NCI-H226 (cell line): ENCODE results near the gene KLK15.
"Not testable (repeated sequence)": the region's sequence is repeated elsewhere in the genome, so short reads cannot be mapped to it uniquely, and the experiment has no call there.

Source experiments
- DNase-seq: peaks from one replicate; pipeline ENCODE4 v3.0.0-alpha.2; 2015

KLK15 gene

DNA sequence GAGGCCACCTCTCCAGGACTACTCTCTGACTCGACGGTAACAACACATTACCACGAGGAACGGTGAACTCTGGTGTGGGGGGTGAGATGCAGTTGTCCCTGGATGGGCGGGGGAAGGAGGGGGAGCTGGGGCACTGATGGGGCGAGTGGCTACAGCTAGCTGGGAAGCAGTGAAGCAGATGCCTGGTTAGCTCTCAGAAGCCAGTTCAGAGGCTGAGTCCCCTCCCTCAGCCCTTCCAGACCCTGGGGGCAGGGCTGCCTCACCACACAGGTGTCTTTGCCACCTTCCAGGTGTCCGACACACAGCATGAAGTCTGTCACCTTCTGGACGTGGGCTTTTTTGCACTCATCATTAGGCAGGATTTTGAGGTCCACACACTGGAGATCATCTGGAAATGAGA lies 13.7 kb downstream of the KLK15 start:
- no peak for DNase-seq

DNA sequence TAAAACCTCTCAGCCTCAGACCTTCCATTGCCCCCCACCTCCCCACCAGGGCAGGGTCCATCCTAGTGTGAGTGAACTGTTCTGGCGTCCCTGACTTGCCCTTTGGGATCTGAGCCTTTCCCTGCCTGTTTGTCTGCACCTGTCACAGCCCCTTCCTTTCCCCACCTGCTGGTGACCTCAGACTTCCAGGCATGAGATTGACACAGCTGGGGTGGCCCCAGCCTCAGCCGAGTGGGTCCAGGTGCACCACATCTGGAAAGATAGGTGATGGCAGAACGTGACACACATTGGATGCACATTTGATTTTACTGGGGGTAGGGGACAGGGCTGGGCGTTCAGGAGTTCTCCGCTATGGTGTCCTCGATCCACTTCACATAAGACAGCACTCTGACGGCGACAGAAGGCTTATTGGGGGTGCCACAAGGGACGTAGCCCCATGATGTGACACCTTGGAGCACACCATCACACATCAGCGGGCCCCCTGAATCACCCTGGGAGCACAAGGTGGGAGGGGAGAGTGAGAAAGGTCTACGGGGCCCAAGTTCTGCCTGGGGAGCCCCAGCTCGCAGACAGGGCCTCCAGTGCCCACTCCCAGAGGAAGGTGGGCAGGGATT lies 14.4 kb downstream of the KLK15 start:
- no peak for DNase-seq

DNA sequence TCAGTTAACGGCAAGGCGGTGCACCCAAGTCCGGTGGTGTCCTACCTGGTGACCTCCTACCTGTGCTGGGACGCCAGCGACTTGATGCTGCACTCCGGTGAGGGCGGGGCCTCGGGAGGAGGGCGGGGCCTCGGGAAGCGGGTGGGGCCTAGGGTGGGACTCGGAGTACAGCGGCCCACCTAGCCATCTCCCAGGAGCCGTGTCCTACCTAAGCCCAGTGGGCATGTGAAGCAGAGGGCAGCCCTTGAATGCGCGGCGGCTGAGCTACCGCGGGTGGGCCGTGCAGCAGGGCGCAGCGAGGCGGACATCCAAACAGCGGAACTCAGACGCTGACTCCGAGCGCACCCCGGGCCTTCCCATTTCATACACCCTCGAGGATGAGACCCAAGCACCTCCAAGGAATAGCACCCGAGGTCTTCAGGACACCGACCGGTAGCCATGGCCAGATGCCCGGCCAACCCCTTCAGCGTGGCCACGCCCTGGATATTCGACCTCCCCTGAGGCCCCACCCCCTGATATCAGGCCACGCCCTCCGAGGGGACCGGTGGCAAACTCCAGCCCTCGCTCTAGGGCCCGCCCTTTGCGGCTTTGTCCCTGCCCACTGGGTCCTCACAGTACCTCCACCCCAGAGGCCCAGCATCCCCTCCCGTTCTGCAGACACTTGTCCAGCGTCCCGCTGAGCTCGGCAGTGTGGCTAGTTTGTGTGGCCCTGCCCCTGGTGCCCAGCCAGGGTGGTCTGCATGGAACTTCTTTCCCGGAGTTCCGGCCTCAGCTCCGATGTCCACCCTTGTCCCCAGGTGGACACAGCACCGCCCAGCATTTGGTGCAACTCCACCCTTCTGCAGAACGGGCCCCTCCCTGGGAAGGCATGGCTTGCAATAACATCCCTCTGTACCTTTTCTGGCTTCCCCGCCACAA lies 15.2 kb downstream of the KLK15 start:
- DNase-seq = no peak

DNA sequence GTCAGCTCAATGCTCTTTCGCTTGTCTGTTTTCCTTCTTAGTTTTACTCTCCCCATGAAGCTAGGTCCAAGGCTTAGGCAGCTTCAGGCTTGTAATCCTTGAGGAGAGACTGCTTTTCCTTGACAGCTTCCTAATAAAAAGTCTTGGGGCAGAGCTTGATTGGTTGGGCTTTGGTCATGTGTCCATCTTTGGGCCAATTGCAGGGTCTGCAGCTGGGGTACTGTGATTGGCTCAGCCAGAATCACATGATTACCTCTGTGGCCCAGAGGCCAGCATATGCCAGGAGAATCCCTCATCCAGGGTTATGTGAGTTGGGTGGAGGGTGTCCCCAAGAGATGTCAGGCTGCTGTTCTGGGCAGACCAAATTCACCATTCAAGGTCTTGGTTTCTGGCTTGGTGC lies 17.9 kb downstream of the KLK15 start:
- DNase-seq = no peak

DNA sequence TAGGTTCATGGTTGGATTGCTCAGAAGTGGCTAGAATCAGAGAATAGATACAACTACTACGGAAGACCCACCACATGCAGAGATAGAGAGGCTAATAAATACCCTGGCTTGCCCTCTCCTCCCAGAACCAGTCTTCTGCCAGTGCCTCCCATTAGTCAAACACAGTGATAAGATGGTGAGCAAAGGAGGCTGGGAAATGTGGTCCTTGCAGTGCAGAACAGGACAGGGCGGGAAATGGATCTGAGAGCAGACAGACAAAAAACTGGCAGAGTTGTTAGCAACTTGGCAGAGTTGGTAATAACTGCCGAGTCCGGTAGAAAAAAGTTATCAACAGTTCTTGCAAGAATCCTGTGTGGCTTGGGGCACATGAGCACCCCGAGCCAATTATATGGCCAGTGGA lies 18.5 kb downstream of the KLK15 start:
- DNase-seq = no peak

DNA sequence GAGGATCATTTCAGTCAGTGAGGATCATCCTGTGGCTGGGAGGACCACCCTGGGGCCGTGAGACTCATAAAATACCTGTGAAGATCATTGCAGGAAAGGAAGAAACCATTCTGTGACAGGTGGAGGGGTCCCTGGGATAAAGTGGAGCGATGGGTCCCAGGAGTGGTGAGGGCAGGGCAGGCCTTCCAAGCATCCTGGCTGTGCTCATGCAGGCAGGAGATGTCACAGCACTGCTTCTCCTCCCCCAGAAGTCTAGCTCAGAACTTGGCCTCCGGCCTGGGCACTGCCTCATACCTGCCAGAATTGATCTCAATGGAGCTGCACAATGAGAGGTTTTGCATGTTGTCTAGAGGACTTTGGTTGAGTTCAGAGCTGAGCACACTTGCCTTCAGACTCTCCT lies 20.9 kb downstream of the KLK15 start:
- DNase-seq = no peak

DNA sequence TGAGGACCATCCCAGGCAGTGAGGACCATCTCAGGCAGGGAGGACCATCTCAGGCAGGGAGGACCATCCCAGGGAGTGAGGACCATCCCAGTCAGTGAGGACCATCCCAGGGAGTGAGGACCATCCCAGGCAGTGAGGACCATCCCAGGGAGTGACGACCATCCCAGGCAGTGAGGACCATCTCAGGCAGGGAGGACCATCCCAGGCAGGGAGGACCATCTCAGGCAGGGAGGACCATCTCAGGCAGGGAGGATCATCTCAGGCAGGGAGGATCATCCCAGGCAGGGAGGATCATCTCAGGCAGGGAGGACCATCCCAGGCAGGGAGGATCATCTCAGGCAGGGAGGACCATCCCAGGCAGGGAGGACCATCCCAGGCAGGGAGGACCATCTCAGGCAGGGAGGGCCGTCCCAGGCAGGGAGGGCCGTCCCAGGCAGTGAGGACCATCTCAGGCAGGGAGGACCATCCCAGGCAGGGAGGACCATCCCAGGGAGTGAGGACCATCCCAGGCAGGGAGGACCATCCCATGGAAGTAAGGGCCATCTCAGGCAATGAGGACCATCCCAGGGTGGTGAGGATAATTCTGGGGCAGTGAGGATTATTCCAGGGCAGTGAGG lies 21.6 kb downstream of the KLK15 start:
- DNase-seq = not testable (repeated sequence)

DNA sequence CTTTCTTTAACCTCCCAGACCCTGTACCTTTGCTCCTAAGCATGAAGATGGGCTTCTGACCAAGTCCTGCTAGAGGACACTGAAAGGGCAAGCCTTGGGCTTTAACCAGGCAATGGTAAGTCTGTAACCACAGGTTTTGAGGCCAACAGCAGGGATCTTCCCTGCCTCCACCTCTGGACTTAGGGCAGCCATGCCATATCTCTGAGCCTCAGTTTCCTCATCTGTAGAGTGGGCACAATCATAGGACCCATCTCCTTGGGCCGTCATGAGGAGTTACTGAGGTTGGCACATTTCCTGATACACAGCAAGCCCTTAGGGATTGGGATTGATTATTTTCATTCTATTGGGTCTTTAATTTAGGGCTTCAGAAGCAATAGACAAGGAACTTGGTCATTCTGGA lies 24.5 kb downstream of the KLK15 start:
- no peak for DNase-seq

DNA sequence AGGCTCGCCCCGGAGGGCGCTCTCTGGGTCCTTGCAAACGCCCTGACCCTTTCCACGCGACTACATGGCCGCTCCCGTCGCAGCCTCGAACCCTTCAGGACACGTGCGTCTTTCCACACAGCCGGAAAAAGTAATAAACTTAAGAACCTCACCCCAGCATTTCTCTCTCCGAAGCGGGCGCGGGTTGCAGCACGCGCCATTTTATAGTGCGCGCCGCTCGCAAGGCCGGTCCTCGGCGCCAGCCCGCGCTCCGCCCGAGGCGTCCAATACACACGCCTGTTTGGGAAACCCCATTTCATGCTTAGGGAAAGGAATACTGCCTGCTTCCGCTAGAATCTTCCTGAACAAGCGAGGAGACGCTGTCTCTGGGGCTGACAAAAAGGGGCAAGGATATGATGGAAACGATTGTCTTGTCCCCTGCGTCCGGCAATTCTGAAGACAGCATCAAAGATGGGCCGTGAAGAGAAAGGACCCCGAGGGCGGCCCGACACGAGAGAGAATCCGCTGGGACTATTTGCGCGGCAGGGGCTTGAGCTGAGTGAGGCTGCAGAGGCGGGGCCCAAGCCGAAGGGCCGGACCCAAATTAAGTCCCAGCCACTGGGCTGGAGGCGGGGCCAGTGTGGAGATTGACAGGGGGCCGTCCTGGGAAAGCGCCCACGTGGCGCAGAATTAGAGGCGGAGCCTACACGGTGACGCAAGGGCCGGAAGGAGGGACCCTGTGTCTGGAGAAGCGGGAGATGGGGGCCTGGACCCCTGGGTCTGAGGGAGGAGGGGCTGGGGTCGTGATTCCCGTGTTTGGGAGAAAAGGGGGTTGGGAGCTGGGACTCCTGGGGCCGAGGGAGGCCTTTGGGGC lies 28.7 kb downstream of the KLK15 start:
- peak; percentile 96 for DNase-seq

DNA sequence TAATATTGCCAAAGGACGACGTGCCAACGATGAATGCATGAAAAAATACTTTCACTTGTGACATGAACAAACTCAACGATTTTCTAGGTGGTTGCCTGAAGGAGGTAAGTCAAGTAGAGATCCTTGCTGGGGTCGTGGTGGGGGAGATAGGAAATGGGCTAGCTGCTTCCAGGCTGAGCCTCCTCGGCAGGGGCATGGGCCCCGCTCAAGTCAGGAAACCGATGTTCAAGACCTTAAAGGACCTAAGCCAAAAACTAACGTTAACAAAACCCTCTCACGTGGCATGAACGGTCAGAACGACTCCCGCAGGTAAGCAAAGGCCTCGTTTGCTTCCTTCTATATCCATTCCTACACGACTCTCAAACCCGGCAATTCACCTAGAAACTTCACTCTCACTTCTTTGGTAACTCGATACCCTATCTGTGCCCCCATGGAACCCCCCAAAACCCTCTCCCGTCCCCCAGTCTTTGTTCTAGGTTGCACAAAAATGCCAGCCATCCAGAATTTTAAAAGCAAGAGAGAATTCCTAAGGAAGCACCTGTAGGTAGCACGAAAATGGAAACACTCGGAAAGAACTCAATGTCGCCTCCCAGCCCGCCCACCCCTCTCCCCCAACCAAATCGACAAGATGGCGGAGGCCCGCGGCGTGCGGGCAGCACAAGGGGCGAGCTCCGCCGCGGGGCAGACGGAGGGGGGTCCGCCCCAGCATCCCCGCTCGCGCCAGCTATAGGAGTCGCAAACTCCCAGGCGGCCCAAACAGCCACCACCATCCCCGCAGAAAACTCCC lies 29.5 kb downstream of the KLK15 start:
- DNase-seq = peak; percentile 14

DNA sequence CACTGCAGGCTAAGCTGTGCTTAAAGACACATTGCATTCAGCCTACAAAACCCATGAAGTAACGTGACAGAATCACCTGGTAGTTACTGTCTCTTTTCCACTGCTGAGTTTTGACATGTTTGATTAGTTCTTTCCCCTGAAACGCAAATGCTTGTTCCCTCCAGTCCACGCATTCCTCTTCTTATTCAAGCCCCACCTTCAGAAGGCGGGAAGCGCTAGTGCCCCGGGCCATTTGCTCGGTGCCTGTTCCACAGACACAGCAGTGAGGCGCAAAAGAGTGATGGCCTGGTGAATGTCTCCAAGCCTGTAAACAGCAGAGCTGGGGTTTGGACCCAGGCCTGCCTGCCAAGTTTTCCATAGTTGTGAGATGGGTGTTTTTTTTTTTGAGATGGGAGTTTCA lies 32.3 kb downstream of the KLK15 start:
- no peak for DNase-seq

DNA sequence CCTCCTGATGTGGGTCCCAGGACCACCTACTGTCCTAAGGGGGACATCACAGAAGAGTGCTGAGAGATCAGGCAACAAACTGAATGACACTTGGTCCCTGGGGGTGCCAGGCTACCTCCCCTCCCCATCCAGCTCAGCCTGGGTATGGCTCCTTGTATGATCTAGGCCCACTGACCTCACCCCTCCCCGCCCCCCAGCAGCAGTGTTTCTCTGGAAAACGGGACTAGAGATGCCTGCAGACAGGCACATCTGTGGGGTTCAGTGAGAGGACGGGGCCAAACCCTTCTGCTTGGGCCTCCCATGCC lies 33.9 kb downstream of the KLK15 start:
- DNase-seq = no peak

DNA sequence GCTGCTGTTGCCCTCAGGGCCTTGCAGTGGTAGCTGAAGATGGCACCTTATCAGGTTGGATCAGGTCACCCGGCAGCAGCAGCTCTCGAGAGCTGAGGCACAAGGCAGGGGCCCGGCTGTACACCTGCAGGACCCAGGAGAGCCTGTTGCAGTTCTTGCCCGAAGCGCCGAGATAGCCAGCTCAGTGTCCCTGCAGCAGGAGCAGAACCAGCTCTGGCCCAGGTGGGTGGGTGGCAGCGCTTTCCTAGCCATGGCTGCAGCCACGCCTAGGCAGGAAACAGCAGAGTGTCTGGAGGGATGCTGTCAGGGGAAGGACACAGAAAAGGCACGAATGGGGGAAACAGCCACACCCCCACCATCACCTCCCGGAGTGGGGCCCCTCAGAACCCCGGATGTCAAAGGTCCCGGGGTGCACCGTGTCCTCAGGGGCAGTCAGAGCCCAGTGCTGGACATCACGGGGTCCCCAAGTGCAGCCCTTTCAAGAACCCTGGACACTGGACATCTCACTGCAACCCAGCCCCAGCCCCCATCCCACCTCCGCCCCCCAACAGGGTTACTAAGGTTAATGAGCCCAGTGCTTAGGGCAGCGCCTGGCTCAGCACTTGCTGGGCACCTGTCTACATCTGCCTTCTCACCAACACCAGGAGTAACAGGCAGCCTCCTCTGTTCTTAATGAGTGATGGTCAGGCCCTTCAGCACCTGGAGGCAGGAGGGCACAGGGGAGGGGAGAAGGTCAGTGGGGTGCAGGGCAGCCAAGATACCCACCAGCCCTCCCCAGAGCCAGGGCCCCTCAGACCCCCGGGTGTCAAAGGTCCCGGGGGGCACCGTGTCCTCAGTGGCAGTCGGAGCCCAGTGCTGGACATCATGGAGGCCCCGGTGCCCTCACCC lies 34.5 kb downstream of the KLK15 start:
- DNase-seq = no peak

DNA sequence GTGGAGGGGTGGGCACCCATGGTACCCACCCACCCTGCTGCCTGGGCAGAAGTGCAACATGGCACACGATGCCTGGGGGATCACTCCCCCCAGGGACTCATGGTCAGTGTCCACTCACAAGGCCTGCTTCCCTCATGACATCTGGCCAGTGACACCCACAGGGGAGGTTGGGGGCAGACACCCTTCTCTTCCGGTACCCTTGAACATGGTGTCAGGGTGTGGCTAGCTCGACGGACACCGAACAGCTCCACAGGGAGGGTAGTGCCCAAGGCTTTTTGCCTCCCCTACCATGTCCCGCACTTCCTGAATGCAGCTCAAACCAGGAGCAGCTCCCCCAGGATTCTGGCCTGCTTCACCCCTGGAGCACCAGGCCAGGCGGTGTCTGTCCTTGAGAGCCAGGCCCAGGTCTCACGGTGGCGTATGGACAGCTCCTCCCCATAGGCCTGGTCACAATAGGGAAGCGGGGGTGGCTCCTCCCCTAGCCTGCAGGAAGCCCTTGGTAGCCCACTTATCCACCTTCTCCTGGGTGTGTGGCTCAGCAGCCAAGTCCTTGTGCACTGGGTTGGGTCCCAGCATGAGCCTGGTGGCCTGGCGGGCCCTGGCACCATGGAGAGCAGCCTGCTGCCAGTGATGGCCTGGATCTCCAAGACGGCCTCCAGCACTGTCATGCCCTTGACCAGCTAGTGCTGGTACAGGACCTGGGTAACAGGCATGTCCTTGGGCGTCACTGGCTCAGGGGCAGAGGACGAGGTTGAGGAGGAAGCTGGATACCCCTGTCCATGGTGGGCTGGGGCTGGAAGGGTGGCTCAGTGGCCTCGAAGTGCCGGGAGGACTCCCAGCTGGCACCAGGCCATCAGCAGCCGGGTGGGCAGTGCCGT lies 35.4 kb downstream of the KLK15 start:
- no peak for DNase-seq

DNA sequence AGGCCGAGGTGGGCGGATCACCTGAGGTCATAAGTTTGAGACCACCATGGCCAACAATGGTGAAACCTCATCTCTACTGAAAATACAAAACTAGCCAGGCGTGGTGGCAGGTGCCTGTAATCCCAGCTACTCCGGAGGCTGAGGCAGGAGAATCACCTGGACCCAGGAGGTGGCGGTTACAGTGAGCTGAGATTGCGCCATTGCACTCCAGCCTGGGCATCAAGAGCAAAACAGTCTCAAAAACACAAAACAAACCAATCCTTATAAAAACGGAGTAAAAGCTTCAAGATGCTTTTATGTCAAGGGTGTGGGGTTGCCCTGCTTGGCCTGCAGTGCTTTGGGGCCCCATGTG lies 36.0 kb downstream of the KLK15 start:
- DNase-seq = no peak

DNA sequence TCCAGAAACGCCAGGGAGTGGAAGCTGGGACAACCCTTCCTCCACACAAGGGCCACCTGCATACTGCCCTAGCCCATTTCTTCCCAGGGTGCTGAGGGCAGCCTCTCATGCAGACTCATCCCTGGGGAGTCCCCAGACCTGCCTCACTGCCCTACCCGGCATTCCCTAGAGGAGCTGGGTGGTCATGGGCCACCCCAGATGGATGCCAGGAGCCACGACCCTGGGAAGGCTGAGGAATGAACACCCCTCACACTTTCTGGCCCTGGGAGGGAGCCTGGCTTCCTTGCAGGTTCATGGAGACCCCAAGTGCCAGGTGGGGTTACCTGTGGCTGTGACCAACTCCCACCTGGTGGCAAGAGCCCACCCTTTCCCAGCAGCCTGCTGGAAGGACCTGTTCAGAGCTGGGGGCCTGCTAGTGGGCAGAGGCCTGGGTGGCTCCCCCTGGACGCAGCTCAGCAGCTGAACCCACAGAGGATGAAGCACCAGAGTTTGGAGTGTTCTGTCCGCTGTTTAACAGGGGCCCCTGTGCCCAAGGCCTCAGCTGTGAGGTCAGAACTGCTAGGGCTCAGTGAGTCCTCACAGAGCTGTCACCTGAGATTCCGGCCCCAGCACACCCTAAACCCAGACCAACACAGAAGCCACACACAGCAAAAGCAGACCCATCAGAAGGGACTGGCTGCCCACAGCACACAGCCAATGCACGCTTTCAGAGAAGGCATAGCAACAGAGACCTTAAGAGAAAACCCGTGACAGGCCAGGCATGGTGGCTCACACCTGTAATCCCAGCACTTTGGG lies 36.5 kb downstream of the KLK15 start:
- DNase-seq = no peak

DNA sequence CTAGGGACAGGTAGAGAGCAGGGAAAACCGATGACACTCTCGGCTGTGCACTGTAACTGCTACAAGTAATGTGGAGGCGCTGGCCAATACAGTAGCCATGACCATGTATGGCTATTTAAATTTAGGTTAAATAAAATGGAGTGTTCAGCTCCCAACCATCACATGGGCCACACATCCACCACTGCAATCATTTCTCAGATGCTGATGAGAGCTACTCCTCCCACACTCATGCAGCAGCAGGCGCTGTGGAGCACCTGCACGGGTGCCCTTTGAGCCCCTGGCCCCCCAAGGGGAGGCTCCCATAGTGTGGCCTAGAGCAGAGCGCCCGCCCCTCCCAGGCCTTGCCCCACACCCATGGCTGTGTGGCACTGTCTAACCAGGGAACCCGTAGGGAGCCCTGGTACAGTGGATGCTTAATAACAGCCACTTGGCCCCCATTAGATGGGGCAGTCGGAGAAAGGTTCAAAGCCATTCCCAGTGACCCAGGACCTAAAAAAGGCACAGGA lies 37.2 kb downstream of the KLK15 start:
- no peak for DNase-seq

DNA sequence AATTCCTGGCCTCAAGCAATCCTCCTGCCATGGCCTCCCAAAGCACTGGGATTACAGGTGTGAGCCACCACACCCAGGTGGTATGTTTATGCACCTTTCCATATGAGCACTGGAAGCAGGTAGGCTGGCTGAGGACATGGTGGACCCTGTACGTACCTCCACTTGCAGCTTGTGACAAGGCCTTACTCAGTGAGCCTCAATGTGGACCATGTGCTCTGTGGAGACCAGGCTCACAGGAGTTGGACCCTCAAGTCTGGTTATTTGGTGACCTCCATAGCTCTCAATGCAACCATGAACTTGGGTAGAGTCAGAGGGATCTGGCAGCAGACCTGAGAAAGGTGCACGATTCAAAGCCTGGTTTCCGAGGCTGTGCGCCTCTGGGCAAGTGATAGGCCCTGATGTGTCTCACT lies 37.7 kb downstream of the KLK15 start:
- no peak for DNase-seq

DNA sequence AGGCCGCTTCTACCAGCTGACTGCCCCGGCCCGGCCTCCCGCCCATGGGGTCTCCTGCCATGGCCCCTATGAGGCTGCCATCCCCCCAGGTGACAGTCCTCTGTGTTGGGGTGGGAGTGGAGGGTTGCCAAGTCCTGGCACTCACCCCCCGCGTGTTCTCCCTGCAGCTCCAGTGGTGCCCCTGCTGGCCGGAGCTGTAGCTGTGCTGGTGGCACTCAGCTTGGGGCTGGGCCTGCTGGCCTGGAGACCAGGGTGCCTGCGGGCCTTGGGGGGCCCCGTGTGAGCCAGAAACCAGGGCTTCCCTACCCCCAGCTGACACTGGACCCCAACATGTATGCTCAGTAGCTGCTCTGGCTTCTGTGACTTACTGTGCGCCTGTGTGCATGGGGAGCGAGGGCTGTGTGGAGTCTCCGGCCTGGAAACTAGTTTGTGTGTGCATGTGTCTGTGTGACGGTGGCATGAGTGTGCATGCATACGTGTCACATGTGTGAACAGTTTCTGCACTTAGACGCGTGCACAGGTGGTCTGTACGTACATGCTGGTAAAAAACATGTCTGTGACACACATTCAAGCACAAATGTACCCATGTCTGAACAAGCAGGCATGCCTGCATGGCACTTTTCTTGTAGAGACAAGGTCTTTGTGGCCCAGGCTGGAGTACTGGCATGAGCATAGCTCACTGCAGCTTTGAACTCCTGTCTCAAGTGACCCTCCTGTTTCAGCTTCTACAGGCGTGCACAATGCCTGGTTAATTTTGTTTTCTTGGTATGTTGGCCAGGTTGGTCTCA lies 38.3 kb downstream of the KLK15 start:
- no peak for DNase-seq
